Activated CD4-positive, alpha-beta memory T cell treated with anti-CD3 and anti-CD28 coated beads for 36 hours (primary cell): ENCODE data around the gene SSRP1. TPM values are rescaled to one million over a fixed set of nuclear protein-coding genes. Genes with fewer than 3 reads are reported as not detected.
"Not testable (repeated sequence)": the region's sequence is repeated elsewhere in the genome, so short reads cannot be mapped to it uniquely, and the experiment has no call there.

Experiments
- CTCF ChIA-PET: fragments of 350-600 bp; sonication (Branson Sonifier 250); formaldehyde crosslinking; loops from one replicate; lab custom pipeline; 2021; ENCODE audit warnings: antibody characterized with exemption, inconsistent platforms; lab: Charles Lee
- POLR2A ChIA-PET: fragments of 350-600 bp; sonication (Branson Sonifier 250); formaldehyde crosslinking; loops from one replicate; lab custom pipeline; 2021; ENCODE audit warnings: antibody characterized with exemption; lab: Charles Lee
- DNase-seq: peaks from one replicate; pipeline ENCODE4 v3.0.0-alpha.2; 2020
- H3K27ac Mint-ChIP-seq: one replicate; pipeline ENCODE4 v1.8.0; 2021; ENCODE audit warnings: mixed read lengths
- H3K27me3 Mint-ChIP-seq: one replicate; pipeline ENCODE4 v1.8.0; 2021; ENCODE audit warnings: mixed read lengths
- H3K36me3 Mint-ChIP-seq: one replicate; pipeline ENCODE4 v1.8.0; 2021; ENCODE audit warnings: mixed read lengths
- H3K4me1 Mint-ChIP-seq: one replicate; pipeline ENCODE4 v1.8.0; 2021; ENCODE audit warnings: low read depth, mixed read lengths
- H3K4me3 Mint-ChIP-seq: one replicate; pipeline ENCODE4 v1.8.0; 2021; ENCODE audit warnings: mild to moderate bottlenecking, mixed read lengths
- H3K9me3 Mint-ChIP-seq: one replicate; pipeline ENCODE4 v1.8.0; 2021; ENCODE audit warnings: mixed read lengths
- intact Hi-C: fragments of 100-400 bp; cut with micrococcal nuclease; formaldehyde crosslinking; loops from one replicate; pipeline ENCODE4 v1.15.1; 2023
- total RNA-seq, 2 experiments: library from RNA; stranded (reverse); gene quantifications; one replicate each; pipeline ENCODE4 v1.2.3, GENCODE V29; 2021

The SSRP1 gene
- total RNA-seq, 2 experiments from 2014 or later, result 256 to 262 TPM

DNA sequence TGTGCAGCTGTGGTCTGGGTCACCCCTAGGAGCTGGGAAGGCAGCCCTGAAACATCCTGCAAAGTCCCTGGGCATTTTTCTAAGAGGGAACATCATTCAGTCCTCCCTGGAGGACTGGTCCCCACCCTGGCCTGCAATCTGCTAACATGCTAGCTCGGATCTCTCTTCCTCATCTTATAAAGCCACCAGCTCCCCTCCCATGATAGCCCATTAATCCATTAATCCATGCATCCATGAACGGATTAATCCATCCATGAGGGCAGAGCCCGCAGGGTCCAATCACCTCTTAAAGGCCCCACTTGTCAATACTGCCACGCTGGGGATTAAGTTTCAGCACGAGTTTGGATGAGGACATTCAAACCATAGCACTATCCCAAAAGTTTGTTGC lies 33.1 kb upstream of the SSRP1 start:
- CTCF ChIA-PET, result interaction anchor here (1.8 kb wide), 1 partner anchor 19 kb away, joined by 4 read pairs; no protein-coding TSS in a partner anchor
- Mint-ChIP-seq H3K27ac (no peak overlapping the region), H3K36me3 (no peaks in the 10 kb centered on the region), H3K27me3 (no peaks in the 10 kb centered on the region), H3K4me1 (no peaks in the 10 kb centered on the region), H3K4me3 (no peak overlapping the region), H3K9me3 (no peaks in the 10 kb centered on the region)
- intact Hi-C loops, result no loop called here
- POLR2A ChIA-PET, result no interaction called here
- DNase-seq, result no peak

DNA sequence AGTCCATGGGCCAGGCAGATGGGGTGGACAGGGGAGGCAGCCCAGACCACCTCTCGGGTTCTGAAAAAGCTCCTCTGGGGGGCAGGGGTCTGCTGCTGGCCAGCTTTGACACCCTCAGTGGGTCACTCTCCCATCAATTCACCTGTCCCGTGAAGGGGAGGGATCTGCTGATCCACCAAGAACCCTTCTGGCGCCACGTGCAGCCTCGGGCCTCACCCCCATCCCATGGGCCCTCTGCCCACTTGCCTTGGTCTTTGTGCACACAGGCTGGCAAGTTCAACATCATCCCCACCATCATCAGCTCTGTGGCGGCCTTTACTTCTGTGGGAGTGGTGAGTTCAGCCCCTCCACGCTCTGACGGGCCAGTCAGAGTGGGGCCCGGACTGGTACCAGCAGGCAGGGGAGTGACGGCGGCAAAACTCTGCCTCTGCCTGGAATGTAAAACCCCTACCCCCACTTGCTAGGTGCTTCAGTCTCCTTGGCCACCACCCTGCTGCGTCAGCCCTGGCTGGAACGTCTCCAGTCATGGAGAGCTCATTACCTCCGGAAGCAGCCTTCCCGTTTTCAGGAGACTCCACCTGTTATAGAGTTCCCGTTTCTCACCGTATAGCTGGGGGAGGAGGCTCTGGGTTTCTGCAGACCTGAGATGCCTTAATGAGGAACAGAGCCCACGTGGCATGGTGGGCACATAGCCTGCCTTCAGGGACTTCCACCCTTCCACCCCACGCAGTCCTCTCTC lies 32.6 kb upstream of the SSRP1 start:
- H3K27ac Mint-ChIP-seq, result no peak overlapping the region
- no peak overlapping the region for H3K4me3 Mint-ChIP-seq
- no peaks in the 10 kb centered on the region for H3K4me1 Mint-ChIP-seq
- POLR2A ChIA-PET, result no interaction called here
- CTCF ChIA-PET, result interaction anchor here (1.2 to 1.8 kb wide), 2 partner anchors 18 to 23 kb away, joined by 3 to 4 read pairs; no protein-coding TSS in a partner anchor
- no peak for DNase-seq
- H3K9me3 Mint-ChIP-seq, result no peaks in the 10 kb centered on the region
- H3K36me3 Mint-ChIP-seq, result no peaks in the 10 kb centered on the region
- H3K27me3 Mint-ChIP-seq, result no peaks in the 10 kb centered on the region
- intact Hi-C loops, result no loop called here

DNA sequence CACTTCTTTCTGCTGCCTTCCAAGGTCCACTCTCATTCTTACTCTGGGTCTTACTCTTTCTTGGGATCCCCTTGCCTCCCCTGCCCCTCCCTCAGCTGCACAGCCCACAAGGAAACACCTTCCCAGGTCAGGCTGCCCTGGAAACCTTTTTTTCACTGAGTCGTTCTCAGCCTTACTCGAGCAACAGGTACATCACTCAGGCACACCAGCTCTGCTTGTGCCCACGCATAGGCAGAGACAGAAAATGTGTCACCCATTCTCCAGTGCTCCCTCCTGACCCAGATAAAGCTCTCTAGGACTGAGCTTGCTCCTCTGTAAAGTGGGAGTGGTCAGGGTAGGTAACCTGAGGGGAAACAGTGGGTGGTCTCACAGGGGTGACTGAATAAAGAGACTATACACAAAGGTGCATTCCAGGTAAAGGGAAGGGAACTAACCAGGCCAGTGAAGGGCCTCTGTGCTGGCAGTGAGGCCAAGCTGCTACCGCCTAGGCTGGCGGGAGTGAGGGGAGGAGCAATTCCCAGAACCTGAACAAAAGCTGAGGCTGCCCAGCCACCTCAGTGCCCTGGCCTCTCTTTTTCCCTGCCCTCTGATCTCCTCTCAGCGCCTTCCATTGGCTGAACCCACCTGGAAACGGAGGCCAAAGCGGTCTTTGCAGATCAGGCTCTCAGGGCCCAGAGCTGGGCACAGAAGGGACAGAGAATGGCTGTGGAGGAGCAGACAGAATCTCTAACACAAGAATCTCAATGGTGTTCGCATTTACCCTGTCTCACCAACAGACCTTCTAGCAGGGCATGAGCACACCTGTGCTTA lies 29.4 kb upstream of the SSRP1 start:
- H3K36me3 Mint-ChIP-seq, result no peaks in the 10 kb centered on the region
- ChIA-PET CTCF (interaction anchor here (0.9 kb wide), 1 partner anchor 19 kb away, joined by 3 read pairs; no protein-coding TSS in a partner anchor), POLR2A (no interaction called here)
- no peak for DNase-seq
- peaks cover 8% of the 10 kb centered on the region for H3K27me3 Mint-ChIP-seq
- intact Hi-C loops, result loop anchor here (5.0 kb wide), 1 partner anchor 32 kb away; no protein-coding TSS in a partner anchor
- no peak overlapping the region for H3K27ac Mint-ChIP-seq
- no peaks in the 10 kb centered on the region for H3K4me1 Mint-ChIP-seq
- no peak overlapping the region for H3K4me3 Mint-ChIP-seq
- no peaks in the 10 kb centered on the region for H3K9me3 Mint-ChIP-seq

DNA sequence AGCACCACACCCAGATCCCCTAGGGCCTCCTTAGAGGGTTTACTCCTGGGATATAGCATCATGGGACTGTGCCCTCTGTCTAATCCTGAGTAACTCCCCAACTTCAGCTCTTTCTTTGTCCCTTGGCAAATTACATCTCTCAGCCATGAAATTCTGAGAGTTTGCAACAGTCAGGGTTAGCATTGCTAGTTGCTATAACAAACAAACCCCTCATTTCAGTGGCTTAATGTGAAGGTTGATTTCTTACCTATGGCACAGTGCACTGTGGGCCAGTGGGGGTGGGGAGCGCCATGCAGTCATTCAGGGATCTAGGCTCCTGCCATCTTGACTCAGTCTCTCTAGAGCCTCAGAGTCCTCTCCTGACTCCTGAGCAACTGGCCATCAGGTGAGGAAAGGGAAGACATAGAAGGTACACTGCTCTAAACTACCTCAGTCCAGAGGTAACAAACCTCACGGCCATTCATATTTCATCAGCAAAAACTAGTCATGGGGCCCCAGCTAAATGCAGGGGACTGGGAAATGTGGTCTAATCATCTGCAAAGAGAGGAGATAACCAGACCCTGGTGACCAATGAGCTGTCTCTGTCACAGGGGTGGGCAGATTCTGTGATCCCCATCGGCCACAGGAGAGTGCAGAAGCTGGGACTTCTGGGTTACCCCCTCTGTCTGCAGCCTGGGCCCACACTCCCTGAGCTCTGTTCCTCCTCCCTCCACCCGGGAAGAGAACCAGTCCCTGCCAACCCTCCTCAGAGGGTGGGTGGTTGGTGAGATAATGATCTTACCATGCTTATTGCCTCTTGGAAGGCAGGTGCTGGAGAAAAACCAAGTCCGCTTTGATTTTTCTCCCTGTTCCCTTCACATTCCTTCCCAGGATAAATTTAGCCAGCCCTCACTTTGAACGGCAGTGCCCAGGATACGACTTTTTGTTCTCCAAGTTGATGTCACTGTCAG lies 27.7 kb upstream of the SSRP1 start:
- Mint-ChIP-seq H3K4me1 (no peaks in the 10 kb centered on the region), H3K36me3 (no peaks in the 10 kb centered on the region), H3K27ac (no peak overlapping the region), H3K27me3 (peaks cover 8% of the 10 kb centered on the region), H3K9me3 (no peaks in the 10 kb centered on the region), H3K4me3 (no peak overlapping the region)
- intact Hi-C loops, result loop anchor here (5.0 kb wide), 1 partner anchor 34 kb away; no protein-coding TSS in a partner anchor
- ChIA-PET CTCF (interaction anchor here (0.6 to 2.0 kb wide), 5 partner anchors 18 to 1461 kb away, joined by 3 to 8 read pairs (median 5); no protein-coding TSS in a partner anchor), POLR2A (no interaction called here)
- DNase-seq, result no peak

DNA sequence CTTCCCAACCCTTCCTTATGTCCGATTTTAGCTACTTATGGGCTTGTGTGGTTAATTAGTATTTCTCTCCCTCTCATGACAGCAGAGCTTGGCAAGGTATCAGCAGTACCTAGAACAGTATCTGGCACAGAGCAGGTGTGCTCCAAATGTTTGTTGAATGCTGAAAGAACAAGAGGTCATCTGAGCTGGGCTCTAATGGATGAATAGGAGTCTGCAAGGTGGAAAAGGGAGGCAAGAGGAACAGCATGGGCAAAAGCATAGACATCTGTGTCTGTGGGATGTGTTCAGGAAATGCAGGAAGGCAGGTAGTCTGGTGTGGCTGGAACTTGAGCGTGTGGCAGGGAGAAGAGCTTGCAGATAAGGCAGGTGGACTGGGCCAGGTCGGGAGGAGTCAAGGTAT lies 26.2 kb upstream of the SSRP1 start:
- Mint-ChIP-seq H3K4me1 (no peaks in the 10 kb centered on the region), H3K9me3 (no peaks in the 10 kb centered on the region), H3K36me3 (no peaks in the 10 kb centered on the region), H3K27me3 (peaks cover 8% of the 10 kb centered on the region), H3K27ac (no peak overlapping the region), H3K4me3 (no peak overlapping the region)
- CTCF ChIA-PET, result interaction anchor here (1.3 to 2.7 kb wide), 4 partner anchors 16 to 132 kb away, joined by 5 to 11 read pairs (median 10); no protein-coding TSS in a partner anchor
- no peak for DNase-seq
- POLR2A ChIA-PET, result no interaction called here
- intact Hi-C loops, result loop anchor here (5.0 kb wide), 1 partner anchor 35 kb away; no protein-coding TSS in a partner anchor

DNA sequence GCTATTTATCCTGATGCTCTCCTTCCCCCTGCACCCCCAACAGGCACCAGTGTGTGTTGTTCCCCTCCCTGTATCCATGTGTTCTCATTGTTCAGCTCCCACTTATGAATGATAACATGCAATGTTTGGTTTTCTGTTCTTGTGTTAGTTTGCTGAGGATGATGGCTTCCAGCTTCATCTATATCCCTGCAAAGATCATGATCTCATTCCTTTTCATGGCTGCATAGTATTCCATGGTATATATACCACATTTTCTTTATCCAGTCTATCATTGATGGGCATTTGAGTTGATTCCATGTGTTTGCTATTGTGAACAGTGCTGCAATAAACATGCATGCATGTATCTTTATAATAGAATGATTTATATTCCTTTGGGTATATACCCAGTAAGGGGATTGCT lies 25.7 kb upstream of the SSRP1 start:
- H3K27me3 Mint-ChIP-seq, H3K4me1 Mint-ChIP-seq, H3K9me3 Mint-ChIP-seq, H3K4me3 Mint-ChIP-seq, H3K36me3 Mint-ChIP-seq, DNase-seq, H3K27ac Mint-ChIP-seq, POLR2A ChIA-PET: not testable (repeated sequence)
- CTCF ChIA-PET, result interaction anchor here (2.2 to 2.7 kb wide), 3 partner anchors 16 to 132 kb away, joined by 11 read pairs; no protein-coding TSS in a partner anchor
- intact Hi-C loops, result loop anchor here (5.0 kb wide), 1 partner anchor 36 kb away; no protein-coding TSS in a partner anchor

DNA sequence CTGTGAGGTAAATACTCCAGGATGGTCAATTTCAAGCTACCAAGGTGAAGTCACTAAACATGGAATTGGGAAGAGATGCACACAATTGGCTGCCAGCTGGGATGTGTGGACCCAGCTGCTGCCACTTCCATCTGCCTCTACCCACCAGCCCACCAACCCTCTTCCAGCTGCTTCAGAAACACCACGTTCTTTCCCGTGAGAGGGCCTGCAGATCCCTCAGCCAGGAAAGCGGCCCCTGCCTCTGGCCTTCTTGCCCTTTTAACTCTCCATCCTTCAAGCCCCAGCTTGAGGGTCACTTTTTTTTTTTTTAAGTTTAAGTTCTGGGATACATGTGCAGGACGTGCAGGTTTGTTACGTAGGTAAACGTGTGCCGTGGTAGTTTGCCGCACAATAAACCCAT lies 25.3 kb upstream of the SSRP1 start:
- POLR2A ChIA-PET, result interaction anchor here (0.6 kb wide), 1 partner anchor 163 kb away, joined by 3 read pairs; no protein-coding TSS in a partner anchor
- Mint-ChIP-seq H3K4me1 (no peaks in the 10 kb centered on the region), H3K4me3 (no peak overlapping the region), H3K9me3 (no peaks in the 10 kb centered on the region), H3K27ac (no peak overlapping the region), H3K36me3 (no peaks in the 10 kb centered on the region), H3K27me3 (peaks cover 11% of the 10 kb centered on the region)
- DNase-seq, result no peak
- intact Hi-C loops, result loop anchor here (5.0 kb wide), 1 partner anchor 36 kb away; no protein-coding TSS in a partner anchor
- CTCF ChIA-PET, result interaction anchor here (2.2 to 2.7 kb wide), 3 partner anchors 15 to 133 kb away, joined by 11 read pairs; no protein-coding TSS in a partner anchor

DNA sequence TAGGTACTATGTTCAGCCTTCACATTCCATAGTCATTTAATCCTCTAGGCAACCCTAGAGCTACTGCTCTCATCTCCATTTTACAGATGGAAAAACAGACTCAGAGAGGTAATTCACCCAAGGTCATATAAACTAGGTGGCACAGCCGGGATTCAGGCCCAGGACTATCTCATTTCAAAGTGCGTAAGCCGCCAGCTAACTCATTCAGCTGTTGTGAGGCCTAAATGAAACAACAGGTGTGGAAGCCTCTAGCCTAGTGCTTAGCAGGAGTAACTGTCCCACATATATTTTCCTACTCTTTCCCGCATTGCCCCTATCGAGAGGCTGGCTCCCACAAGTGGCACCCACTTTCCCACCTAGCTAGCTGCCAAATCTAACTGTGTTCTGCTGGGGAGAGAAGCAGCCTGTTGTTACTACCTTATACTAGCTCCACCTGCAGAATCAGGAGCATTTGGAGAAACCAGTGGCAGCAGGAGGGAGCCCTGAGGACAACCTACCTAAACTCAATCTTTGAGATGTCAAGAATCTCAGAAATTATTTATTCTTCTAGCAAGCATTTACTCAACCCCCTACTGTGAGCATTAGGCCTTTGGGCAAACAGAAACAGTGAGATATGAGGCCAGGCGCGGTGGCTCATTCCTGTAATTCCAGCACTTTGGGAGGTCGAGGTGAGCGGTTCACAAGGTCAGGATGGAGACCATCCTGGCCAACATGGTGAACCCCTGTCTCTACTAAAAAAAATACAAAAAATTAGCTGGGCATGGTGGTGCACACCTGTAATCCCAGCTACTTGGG lies 24.4 kb upstream of the SSRP1 start:
- ChIA-PET CTCF (interaction anchor here (0.6 to 2.7 kb wide), 5 partner anchors 10 to 133 kb away, joined by 3 to 11 read pairs (median 11); no protein-coding TSS in a partner anchor), POLR2A (no interaction called here)
- peaks cover 11% of the 10 kb centered on the region for H3K27me3 Mint-ChIP-seq
- no peaks in the 10 kb centered on the region for H3K9me3 Mint-ChIP-seq
- no peak overlapping the region for H3K27ac Mint-ChIP-seq
- no peaks in the 10 kb centered on the region for H3K36me3 Mint-ChIP-seq
- no peaks in the 10 kb centered on the region for H3K4me1 Mint-ChIP-seq
- no peak overlapping the region for H3K4me3 Mint-ChIP-seq
- intact Hi-C loops, result loop anchor here (5.0 kb wide), 1 partner anchor 37 kb away; no protein-coding TSS in a partner anchor
- no peak for DNase-seq

DNA sequence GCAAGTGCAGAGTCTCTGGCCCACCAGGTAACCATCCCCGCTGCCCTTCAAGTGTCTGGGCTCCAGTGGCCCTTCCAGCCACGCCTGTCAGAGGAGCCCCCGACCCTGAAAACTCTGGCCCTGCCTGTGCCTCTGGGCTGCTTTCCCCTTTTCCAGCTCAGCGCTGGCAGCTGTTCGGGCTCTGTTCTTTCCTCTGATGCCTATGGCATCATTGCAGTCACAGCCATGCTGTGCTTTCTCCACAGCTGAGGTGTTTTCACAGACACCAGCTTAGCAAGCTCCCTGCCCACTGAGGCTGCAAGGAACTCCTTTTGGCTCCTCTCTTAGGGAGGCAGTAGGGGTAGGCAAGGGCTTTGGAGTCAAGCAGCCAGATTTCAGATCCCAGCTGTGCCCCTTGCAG lies 23.7 kb upstream of the SSRP1 start:
- ChIA-PET CTCF (interaction anchor here (1.1 to 2.7 kb wide), 4 partner anchors 9 to 134 kb away, joined by 4 to 11 read pairs (median 10); no protein-coding TSS in a partner anchor), POLR2A (no interaction called here)
- no peaks in the 10 kb centered on the region for H3K4me1 Mint-ChIP-seq
- DNase-seq, result no peak
- H3K36me3 Mint-ChIP-seq, result no peaks in the 10 kb centered on the region
- H3K9me3 Mint-ChIP-seq, result no peaks in the 10 kb centered on the region
- H3K27me3 Mint-ChIP-seq, result peaks cover 11% of the 10 kb centered on the region
- no peak overlapping the region for H3K27ac Mint-ChIP-seq
- no peak overlapping the region for H3K4me3 Mint-ChIP-seq
- intact Hi-C loops, result no loop called here

DNA sequence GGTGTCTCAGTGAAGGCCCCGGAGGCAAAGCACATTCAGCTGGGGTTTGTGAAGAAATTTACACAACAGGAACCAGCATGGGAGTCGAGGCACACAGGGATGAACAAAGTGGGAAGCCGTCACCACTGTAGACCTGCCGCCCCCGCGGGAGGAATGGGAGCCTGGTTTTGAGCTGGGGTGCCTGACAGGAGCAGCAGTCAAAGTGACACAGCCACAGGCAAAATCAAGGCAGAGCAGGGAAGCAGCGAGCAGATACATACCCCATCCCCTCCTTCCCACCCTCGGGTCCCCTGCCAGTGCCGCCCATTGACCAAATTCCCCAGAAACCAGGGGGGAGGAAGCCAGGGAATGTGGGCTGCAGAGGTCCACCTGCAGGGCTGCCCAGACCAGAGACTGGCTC lies 23.3 kb upstream of the SSRP1 start:
- Mint-ChIP-seq H3K27ac (no peak overlapping the region), H3K4me3 (no peak overlapping the region), H3K36me3 (no peaks in the 10 kb centered on the region), H3K4me1 (no peaks in the 10 kb centered on the region), H3K27me3 (peaks cover 11% of the 10 kb centered on the region), H3K9me3 (no peaks in the 10 kb centered on the region)
- DNase-seq, result no peak
- intact Hi-C loops, result no loop called here
- ChIA-PET POLR2A (no interaction called here), CTCF (interaction anchor here (1.0 to 2.4 kb wide), 4 partner anchors 9 to 99 kb away, joined by 4 to 11 read pairs (median 6); no protein-coding TSS in a partner anchor)
